GM19468 (cell line): ENCODE results near the gene TMEM114.

Source experiments
- ATAC-seq: cut with Tn5 transposase; IDR thresholded peaks from one replicate; pipeline ENCODE4 v1.9.1; 2021; ENCODE audit warnings: mild to moderate bottlenecking, moderate library complexity, moderate number of reproducible peaks; ENCODE audit not compliant: unreplicated experiment; ENCODE audit errors: extremely low read depth

The TMEM114 gene

DNA sequence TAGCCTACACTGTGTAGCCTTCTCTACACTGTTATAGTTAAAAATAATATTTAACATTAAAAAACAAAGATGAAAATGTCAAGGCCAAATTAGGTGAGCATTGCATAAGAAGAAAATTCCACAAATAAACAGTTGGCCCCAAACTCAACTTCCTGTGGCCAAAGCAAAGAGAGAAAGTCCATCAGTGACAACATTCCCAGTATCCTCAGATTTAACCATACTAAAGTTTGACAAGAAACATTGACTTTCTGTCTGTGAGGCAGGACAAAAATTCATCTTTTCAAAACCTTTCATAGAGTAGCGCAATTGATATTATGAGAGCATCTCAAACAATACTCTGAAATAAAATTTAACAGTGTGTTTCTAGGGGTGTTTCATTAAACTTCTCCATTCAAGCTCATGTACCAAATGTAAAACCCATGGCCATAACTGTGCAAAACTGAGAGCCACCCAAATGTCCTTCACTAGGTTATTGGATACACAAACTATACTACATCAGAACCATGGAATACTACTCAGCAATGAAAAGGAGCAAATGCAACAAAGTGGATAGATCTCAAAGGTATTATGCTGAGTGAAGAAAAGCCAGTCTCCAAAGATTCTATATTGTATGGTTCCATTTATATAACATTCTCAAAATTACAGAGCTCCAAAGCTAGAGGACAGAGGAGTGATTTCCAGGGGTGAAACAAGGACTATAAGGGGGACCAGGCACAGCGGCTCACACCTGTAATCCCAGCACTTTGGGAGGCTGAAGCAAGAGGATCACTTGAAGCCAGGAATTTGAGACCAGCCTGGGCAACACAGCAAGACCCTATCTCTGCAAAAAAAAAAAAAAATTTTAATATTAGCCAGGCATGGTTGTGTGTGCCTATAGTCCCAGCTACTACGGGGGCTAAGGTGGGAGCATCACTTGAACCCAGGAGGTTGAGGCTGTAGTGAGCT lies 38.7 kb downstream of the TMEM114 start:
- no peak for ATAC-seq

DNA sequence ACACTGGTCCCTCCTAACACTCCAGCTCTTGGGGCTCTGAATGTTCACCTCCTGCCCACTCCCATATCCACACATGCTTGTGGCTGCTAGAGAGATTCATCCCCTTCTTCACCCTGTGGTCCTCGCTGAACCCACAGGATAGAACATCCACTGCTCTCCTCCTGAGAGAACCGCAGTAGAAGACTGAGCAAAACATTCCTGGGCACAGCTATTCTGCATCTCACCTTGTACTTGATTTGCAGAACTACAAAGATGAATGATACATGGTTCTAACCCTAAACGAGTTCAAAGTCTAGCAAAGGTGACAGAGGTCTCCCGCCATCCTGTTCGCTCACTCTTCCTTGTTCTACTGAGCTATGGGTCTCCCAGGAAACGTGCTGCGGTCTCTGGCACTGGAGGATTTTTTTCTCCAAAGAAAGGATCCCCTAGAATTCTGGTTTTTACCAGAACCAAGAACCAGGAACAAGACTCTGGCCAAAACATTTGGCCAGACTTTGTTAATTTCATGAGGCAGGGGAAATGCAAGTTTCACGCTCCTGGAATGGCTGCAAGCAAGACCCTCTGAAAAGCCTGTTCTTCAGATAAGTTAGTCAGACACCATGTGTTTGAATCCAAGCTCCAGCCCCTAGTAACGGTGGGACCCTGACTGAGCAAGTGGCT lies 39.5 kb downstream of the TMEM114 start:
- no peak for ATAC-seq

DNA sequence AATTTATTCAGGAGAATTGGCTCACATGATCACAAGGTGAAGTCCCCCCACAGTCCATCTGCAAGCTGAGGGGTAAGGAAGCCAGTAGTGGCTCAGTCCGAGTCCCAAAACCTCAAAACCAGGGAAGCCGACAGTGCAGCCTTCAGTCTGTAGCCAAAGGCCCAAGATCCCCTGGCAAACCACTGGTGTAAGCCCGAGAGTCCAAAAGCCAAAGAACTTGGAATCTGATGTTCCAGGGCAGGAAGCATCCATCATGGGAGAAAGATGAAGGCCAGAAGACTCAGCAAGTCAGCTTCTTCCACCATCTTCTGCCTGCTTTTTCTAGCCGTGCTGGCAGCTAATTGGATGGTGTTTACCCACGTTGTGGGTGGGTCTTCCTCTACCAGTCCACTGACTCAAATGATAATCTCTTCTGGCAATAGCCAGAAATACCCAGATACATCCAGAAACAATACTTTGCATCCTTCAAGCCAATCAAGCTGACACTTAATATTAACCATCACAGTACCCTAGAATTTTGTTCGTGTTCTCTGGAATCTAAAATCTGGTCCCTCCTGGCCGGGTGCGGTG lies 40.4 kb downstream of the TMEM114 start:
- no peak for ATAC-seq

DNA sequence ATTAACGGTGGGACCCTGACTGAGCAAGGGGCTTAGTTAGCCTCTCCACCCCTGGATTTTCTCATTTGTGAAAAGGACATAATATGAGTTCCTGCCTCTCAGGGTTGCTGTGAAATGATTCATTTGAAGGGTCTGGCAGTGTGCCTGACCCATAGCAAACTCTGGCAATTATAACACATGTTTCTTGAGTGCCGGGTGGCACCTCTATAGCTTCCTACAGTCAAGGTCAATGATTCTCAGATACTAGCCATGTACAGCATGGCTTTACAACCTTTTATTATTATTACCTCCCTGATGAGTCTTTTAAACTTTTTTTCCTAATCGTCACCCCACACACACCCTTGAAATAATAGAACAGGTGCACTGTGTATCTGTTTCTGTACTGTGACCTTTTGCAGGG lies 42.1 kb downstream of the TMEM114 start:
- no peak for ATAC-seq

DNA sequence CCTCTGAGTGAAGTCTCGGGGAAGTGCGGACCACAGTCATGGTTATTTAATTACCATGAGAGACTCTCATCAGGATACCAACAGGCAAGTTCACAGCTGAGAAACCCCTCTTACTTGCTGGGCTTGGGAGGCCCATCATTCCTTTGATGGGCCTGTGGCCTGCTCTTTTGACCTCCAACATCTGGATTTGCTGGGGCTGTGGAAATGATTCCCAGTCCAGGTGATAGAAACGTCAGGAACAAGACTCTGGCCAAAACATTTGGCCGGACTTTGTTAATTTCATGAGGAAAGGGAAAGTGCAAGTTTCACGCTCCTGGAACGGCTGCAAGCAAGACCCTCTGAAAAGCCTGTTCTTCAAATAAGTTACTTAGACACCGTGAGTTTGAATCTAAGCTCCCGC lies 42.5 kb downstream of the TMEM114 start:
- ATAC-seq: no peak

DNA sequence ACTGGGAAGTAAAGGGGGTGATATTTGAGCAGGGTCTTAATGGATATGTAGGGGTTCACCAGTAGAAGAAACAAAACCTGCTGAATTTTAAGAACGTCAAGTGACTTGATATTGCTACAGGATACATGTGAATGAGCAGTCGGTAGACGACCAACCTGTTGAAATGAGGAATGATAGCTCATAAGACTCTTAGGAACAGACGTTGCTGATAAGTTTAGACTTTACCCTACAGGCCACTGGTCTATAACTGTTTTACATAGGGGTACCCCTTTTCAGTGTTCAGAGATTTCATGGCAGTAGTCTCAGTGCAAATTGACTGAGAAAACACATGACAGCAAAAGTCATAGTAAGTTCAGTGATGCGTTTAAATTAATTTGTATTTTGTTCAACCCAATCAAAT lies 45.9 kb downstream of the TMEM114 start:
- no peak for ATAC-seq

DNA sequence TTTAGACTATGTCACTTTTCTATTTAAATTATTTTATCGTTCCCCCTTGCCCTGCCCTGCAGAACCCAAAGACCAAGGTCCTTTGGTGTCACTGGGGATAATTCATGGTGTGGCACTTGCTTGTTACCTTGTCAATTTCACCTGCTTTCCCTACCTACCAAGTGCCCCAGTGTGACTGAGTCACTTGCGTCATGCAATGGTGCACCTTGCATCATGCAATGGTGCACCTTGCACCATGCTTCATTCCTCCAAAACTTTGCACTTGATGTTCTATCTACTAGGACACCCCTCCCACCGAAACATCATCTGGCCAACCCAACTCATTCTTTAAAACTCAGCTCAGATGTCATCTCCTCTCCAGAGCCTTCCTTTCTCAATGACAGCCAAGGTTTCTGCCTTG lies 47.1 kb downstream of the TMEM114 start:
- no peak for ATAC-seq

DNA sequence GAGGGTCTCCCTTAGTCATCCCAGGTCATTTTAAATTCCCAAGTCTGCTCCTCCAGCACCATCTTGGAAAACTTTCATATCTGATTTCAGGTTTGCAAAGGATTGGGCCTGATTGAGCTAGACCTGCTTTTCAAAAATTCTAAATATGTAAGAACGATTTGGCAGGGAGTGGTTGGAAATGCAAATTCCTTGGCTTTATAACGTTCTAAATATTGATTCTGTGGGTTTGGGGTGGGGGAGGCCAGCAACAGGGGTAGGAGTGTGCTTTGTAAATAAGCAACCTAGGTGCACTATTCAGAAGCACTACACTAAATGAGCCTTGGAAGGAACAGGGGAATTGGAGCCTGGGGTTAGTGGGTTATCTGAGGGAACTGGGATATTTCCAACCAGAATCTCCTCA lies 47.9 kb downstream of the TMEM114 start:
- ATAC-seq: no peak

DNA sequence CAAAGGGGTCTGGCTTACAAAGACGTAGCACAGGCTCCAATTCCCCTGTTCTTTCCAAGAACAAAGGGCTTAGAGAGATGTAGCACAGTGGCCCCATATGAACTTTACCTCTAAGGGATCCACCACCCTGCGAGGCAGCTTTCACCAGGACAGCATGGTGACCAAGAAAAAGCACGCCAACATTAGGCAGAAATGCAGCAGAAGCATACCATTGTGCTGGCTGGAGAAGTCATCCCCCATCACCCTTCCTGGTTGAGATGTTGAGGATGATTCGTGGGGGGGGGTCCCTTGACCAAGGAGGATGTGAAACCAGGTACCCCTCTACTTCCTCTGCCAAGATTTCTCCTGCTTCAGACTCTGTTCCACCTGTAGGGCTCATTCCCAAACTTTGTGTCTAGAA lies 48.4 kb downstream of the TMEM114 start:
- no peak for ATAC-seq

DNA sequence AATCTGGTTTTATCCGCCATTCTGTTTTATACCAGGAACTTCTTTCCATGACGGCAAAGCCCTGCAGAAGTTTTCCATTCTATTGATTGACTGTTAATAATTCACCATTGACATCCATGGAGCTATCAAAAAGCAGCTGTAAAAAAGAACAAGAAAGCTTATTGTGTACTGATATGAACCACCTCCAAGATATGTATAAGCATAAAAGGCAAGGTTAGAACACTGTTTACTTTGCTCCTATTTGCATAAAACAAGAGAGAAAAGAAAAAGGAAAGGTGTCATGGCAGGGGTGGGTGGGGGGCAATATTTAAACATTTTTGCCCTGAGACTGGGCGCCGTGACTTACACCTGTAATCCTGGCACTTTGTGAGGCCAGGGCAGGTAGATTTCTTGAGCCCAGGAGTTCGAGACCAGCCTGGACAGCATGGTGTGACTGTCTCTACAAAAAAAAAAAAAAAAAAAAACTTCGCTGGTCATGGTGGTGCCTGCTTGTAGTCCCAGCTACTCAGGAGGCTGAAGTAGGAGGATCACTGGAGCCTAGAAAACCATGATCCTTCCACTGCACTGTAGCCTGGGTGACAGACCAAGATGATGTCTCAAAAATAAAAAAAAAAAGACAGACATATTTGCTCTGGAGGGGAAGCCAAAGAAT lies 52.5 kb downstream of the TMEM114 start:
- ATAC-seq: no peak

DNA sequence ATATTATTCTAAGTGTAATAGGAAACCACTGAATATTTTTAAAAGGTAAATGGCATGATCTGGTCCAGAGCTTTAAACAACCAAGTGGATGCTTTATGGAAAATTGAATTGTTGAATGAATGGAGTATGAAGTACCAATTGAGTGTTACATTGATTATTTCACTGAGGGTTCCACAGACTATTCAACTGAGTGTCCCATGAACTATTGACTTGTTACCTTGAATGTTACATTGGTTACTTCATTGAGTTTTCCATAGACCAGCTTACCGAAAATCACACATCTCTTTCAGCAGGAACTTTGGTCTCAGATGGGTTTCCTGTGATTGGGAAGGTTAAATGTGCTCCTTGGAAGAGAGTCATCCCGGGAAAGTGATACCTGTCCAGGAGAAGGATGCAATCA lies 56.8 kb downstream of the TMEM114 start:
- no peak for ATAC-seq

DNA sequence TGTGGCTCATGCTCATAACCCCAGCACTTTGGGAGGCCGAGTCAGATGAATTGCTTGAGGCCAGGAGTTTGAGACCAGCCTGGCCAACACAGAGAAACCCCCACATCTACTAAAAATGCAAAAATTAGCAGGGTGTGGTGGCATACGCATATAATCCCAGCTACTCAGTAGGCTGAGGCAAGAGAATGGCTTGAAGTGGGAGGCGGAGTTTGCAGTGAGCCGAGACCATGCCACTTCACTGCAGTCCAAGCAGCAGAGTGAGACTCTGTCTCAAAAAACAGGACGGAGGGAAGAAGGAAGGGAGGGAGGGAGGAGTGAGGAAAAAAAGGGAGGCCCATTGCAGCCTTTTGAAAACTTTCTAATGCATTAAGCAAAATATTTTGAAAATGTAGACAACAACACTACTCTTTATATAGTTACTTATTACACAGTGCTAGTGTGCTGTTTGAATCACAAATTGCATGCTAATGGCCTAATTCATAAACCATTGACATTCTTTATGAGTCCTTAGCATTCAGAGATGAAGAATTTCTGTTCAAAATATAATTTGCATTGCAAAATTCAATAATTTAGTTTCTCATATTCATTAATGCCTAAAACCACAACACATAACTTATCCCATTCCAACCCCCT lies 59.4 kb downstream of the TMEM114 start:
- no peak for ATAC-seq

DNA sequence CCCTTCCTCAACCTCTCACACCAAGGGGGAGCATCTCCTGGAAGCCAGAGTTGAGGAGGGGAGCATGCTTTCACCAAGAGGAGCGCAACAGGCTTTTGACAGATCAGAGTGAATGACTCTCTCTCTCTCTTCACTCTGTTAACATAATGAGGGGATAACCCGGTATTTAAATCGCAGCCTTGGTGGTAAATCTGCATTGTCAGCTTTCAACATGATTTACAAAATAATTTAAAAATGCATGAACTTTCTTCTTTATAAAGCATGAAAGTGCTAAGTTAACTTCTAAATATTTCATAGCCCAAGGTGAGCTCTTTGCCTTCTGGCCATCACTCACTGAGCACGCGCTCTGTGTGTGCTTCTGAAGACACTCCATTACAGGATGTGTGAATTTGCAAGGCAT lies 61.8 kb downstream of the TMEM114 start:
- ATAC-seq: no peak

DNA sequence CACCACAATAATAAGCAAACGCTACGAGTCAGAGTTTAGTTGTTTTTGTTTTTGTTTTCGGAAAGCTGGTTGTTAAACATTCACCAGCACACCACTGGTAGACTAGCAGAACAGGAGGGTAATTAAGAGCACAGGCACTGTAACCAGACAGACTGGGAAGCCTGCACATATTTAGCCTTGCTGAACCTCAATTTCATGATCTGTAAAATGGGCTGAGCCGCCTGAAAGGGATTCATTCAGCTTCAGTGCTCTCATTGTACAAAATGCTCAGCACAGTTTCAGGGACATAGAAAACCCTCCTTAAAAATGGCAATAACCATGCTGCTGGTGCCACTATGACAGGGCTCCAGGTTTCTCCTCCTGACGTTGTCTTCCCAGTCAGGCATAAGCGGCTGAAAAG lies 66.4 kb downstream of the TMEM114 start:
- no peak for ATAC-seq

DNA sequence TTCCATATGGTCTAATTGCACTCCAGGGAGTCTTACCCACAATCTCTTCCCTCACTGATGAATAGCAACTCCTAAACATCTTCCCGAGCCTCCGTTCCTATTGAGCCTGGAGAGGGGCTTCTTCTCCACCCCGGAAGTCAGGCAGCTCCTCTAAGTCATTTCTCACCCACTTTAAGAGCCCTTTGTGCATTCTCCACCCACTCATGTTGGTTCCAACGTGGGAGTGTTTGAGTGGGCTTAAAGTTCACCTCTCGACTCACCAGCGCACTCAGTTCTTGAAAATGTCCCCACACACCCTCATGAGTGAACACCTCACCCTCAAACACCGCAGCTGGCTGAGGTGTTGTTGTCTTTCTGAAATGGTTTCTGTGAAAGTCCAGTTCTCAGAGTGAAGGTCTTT lies 67.6 kb downstream of the TMEM114 start:
- ATAC-seq: no peak

DNA sequence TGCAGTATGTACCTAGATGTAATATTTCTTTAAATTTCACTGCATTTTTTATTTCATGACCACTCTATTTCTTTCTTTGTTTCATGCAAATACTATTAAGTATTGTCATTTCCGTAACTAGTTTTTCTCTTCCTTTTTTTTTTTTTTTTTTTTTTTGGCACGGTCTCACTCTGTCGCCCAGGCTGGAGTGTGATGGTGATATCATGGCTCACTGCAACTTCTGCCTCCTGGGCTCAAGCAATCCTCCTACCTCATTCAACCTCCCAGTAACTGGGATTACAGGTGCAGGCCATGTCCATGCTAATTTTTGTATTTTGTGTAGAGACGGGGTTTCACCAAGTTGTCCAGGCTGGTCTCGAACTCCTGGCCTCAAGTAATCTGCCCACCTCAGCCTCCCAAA lies 70.7 kb downstream of the TMEM114 start:
- ATAC-seq: no peak
